Esophagus squamous epithelium (tissue), 4 donors: ENCODE data around the gene CRHR2.

ENCODE experiments used
- POLR2A ChIP-seq, 4 donors: fragments of 450-650 bp; IDR thresholded peaks; one replicate each; pipeline ENCODE4 v1.6.1; 2017; ENCODE audit warnings: antibody characterized with exemption in 4 of 4, mild to moderate bottlenecking in 4 of 4, moderate library complexity in 3 of 4
- TF ChIP-seq, protein P1 (sequence below), 6 experiments: fragments of 450-650 bp in 4 of 6; fragments of 200-600 bp in 2 of 6; sonication (generic) in 2 of 6; IDR thresholded peaks; one replicate each; pipeline ENCODE4 v1.5.1; 2016 to 2019; ENCODE audit warnings: antibody characterized with exemption in 6 of 6, mild to moderate bottlenecking in 4 of 6, moderate library complexity in 4 of 6

GRCh38 chr7:30726296-30727006 lies 44.2 kb upstream of the CRHR2 start:
- TF ChIP-seq, protein P1, sequence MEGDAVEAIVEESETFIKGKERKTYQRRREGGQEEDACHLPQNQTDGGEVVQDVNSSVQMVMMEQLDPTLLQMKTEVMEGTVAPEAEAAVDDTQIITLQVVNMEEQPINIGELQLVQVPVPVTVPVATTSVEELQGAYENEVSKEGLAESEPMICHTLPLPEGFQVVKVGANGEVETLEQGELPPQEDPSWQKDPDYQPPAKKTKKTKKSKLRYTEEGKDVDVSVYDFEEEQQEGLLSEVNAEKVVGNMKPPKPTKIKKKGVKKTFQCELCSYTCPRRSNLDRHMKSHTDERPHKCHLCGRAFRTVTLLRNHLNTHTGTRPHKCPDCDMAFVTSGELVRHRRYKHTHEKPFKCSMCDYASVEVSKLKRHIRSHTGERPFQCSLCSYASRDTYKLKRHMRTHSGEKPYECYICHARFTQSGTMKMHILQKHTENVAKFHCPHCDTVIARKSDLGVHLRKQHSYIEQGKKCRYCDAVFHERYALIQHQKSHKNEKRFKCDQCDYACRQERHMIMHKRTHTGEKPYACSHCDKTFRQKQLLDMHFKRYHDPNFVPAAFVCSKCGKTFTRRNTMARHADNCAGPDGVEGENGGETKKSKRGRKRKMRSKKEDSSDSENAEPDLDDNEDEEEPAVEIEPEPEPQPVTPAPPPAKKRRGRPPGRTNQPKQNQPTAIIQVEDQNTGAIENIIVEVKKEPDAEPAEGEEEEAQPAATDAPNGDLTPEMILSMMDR (IDR thresholded peaks at IDR 0.05), result no peak
- TF ChIP-seq POLR2A (IDR thresholded peaks at IDR 0.05), result no peak
